NK-92 (cell line): Measurements from ENCODE around the gene TRIM24.
"Not testable (repeated sequence)": the region's sequence is repeated elsewhere in the genome, so short reads cannot be mapped to it uniquely, and the experiment has no call there.

ENCODE experiments used
- DNase-seq: peaks from one replicate; lab custom pipeline; 2025; ENCODE audit not compliant: unreplicated experiment; lab: John Stamatoyannopoulos, UW

Gene TRIM24

GRCh38 chr7:138460176-138460648 is at the start of gene TRIM24:
TRIM24 (plus strand) TSS chr7:138460259; CDS start chr7:138460549, 290 bp downstream.
- peak; percentile 98 for DNase-seq

GRCh38 chr7:138412077-138412476 is 48.0 kb upstream of the TRIM24 start:
- not testable (repeated sequence) for DNase-seq

- DNase-seq: not testable (repeated sequence)
Measured at GRCh38 chr7:138412921-138413320, 47.1 kb upstream of the TRIM24 start.

GRCh38 chr7:138417078-138417700 is 42.9 kb upstream of the TRIM24 start:
- DNase-seq: no peak

- DNase-seq: no peak
Measured at GRCh38 chr7:138417764-138418163, 42.3 kb upstream of the TRIM24 start.

GRCh38 chr7:138418403-138418802 is 41.7 kb upstream of the TRIM24 start:
- DNase-seq: not testable (repeated sequence)

- no peak for DNase-seq
Measured at GRCh38 chr7:138425026-138425425, 35.0 kb upstream of the TRIM24 start.

- no peak for DNase-seq
Measured at GRCh38 chr7:138429577-138430250, 30.3 kb upstream of the TRIM24 start.

- DNase-seq: no peak
Measured at GRCh38 chr7:138431517-138431916, 28.5 kb upstream of the TRIM24 start.

GRCh38 chr7:138433583-138434443 is 26.2 kb upstream of the TRIM24 start:
- DNase-seq: no peak

GRCh38 chr7:138434597-138435019 is 25.5 kb upstream of the TRIM24 start:
- no peak for DNase-seq

GRCh38 chr7:138435231-138435919 is 24.7 kb upstream of the TRIM24 start:
- DNase-seq: no peak

- no peak for DNase-seq
Measured at GRCh38 chr7:138436388-138436787, 23.7 kb upstream of the TRIM24 start.

GRCh38 chr7:138440460-138440859 is 19.6 kb upstream of the TRIM24 start:
- DNase-seq: no peak

GRCh38 chr7:138442822-138443221 is 17.2 kb upstream of the TRIM24 start:
- DNase-seq: no peak

GRCh38 chr7:138449580-138449979 is 10.5 kb upstream of the TRIM24 start:
- DNase-seq: no peak

GRCh38 chr7:138455609-138456008 is 4.5 kb upstream of the TRIM24 start:
- no peak for DNase-seq

GRCh38 chr7:138456220-138456619 is 3.8 kb upstream of the TRIM24 start:
- no peak for DNase-seq

- no peak for DNase-seq
Measured at GRCh38 chr7:138458576-138459412, 1.3 kb upstream of the TRIM24 start.
